HL-60/S4 treated with phorbol 12-myristate 13-acetate at 8.2 ng/mL for 4 days and 3 days (cell line): ENCODE data around the gene UBIAD1.
"Not testable (repeated sequence)": the region's sequence is repeated elsewhere in the genome, so short reads cannot be mapped to it uniquely, and the experiment has no call there.

ENCODE experiments used
- in situ Hi-C: fragments of 300-500 bp; cut with MboI; formaldehyde crosslinking; loops from 2 replicates; pipeline ENCODE4 v1.15.0; 2022; ENCODE audit warnings: low sequenced_read_pairs

Gene UBIAD1

GRCh38 chr1:11273595-11274234 is 717 bp downstream of the UBIAD1 start:
- in situ Hi-C loops, result no loop called here

DNA sequence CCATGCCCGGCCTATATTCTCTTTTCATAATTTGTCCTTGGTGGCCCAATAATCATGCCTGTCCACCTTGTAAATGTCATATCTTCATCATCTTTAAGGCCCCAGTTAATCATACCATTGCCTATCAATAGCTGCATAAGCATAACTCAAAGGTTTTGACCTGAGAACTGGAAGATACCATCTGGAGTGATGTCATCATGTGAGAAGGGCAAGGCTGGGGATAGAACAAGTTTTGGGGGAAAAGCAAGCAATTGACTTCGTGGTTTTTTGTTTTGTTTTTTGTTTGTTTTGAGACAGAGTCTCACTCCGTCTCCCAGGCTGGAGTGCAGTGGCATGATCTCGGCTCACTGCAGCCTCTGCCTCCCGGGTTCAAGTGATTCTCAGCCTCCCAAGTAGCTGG is 6.2 kb downstream of the UBIAD1 start:
- in situ Hi-C loops, result no loop called here

- in situ Hi-C loops, result no loop called here
Observed at GRCh38 chr1:11279630-11280029, 6.6 kb downstream of the UBIAD1 start.

- in situ Hi-C loops, result no loop called here
Observed at GRCh38 chr1:11280719-11281376, 7.8 kb downstream of the UBIAD1 start.

DNA sequence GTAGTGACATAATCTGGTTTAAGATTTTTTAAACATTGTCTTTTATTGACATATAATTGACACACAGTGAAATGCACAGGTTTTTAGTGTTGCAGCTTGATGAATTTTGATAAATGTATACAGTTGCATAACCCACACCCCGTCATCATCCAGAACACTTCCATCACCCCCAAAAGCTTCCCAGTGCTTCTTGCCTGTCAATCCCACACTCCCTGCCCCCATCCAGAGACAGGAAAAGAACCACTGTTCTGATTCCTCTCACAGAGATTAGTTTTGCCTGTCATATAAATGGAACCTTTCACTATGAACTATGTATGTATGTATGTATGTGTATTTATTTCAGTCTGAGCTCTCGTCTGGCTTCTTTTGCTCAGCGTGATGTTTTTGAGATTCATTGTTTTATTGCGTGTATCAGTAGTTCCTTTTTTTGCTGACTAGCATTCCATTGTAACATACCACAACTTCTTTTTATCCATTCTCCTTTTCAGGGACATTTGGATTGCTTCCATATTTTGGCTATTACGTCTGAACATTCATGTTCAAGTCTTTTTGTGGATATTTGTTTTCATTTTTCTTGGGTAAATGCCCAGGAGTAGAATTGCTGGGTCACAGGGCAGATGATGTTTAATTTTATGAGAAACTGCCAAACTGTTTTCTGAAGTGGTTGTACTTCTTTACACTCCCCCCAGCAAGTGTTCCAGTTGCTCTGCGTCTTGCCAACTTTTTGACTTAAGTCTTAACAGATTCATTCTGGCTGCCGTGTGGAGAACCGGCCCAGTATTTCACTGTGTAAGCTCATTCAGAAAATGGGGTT is 8.7 kb downstream of the UBIAD1 start:
- in situ Hi-C loops, result no loop called here

DNA sequence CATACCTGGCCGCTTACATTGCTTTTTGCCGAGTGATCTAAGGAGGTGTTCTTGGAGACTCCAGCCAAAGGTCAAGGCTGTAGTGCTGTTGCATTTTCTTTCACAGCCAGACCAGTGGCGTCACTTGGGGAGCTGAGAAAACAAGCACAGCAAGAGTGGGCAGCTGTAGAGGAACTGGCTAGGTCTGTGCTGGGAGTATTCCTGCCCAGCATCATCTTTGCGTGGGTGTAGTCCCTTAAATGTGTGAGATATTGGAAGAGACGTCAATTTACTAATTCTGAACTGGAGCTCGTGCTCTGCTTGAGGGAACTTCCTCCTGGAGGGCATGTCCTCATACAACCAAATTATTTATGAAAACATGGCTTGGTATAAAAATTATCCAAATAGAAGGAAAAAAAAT is 10.2 kb downstream of the UBIAD1 start:
- in situ Hi-C loops, result no loop called here

DNA sequence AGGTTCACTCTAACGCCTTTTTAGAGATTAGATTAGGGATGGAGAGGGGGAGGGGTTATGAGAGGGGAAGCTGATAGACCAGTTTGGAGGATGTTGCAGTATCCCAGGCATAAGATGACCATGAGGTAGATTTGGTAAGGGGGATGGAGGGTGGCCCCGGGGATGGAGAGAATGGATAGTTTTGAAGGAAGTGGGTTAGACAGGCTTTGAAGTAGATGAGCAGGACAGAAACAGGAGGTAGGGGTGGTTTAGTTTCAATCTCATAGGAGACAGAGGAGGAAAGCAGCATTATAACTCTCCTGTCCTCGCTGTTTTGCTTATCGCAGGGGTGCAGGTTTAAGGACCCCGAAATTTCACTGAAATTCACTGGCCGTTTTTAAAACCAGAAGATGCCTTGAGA is 11.8 kb downstream of the UBIAD1 start:
- in situ Hi-C loops, result no loop called here

GRCh38 chr1:11285883-11286734 is 13.1 kb downstream of the UBIAD1 start:
- in situ Hi-C loops, result no loop called here

DNA sequence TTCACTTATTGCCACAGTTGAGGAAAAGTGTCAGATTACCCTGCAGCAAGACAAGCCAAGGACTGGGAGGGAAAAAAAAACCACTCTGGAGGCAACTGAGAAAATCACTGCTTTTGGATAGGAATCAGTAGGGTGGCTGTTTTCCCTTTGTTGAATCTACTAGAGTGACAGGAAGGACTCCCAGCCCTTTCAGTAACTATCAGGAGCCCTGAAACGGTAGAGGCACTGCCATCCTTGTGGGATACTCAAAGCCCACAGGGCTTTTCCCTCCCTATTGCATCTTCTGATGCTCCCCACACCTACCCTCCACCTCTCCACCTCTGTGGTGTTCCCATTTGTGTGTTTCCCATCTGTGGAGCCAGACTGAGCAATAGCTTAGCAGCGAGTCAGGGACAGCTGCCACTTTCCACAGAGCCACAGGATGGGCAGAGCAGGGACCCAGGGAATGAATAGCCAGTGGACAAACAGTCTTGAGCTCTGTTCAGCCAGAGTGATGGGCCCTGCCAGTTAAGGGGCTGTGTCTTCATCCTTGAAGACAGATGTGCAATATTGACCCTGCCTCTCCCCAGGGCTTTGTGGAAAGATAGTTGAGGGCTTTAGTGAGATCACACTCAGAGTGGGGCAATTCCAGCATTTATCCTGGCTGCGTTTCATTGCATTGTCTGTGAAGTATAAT is 13.9 kb downstream of the UBIAD1 start:
- in situ Hi-C loops, result no loop called here

- in situ Hi-C loops, result no loop called here
Observed at GRCh38 chr1:11289064-11289463, 16.1 kb downstream of the UBIAD1 start.

GRCh38 chr1:11291049-11291448 is 18.1 kb downstream of the UBIAD1 start:
- in situ Hi-C loops, result no loop called here

- in situ Hi-C loops, result no loop called here
Observed at GRCh38 chr1:11293856-11294255, 20.9 kb downstream of the UBIAD1 start.

DNA sequence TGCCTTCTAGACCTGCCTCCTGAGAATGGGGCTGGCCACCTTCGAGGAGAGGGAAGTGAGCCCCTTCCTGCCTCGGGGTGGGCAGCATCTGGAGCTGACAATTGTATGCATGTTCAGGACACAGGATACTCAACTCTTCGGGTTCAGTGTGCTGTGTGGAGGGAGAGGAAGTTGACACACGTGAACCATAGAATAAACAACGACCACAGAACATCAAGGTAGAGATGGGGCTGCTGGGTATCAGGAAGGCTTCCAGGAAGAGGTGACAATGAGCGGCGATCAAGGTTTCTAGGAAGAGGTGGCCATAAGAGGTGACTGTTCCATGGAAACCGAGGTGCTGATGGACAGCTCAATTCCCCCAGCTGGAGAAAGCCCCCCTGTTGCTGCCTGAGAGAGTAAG is 22.0 kb downstream of the UBIAD1 start:
- in situ Hi-C loops, result no loop called here

DNA sequence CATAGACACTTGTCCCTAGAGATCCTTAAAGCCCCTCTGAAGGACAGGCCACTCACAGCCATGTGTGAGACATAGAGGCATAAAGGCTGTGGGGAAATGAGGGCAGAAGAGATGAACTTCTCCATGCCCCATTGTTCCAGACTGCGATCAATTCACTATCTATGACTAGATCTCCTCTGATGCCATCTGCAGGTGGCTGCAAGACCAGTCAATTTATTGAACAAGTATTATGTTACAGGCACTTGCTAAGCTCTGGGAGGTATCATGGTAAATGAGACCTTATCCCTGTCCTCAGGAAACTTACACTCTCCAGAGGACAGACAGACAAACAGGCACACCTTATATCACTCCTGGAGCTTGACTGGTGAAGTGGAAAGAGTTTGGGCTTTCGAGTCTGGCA is 22.9 kb downstream of the UBIAD1 start:
- in situ Hi-C loops, result no loop called here

DNA sequence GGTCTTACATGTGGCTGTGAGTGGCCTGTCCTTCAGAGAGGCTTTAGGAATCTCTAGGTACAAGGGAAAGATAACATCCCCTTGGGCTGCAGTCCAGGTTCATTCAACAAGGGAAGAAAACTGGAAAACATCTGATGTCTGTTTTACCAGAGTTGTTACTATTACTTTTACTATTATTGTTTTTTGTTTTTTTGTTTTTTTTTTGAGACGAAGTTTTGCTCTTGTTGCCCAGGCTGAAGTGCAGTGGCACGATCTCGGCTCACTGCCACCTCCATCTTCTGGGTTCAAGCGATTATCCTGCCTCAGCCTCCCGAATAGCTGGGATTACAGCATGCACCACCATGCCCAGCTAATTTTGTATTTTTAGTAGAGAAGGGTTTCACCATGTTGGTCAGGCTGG is 24.8 kb downstream of the UBIAD1 start:
- in situ Hi-C loops, result not testable (repeated sequence)

DNA sequence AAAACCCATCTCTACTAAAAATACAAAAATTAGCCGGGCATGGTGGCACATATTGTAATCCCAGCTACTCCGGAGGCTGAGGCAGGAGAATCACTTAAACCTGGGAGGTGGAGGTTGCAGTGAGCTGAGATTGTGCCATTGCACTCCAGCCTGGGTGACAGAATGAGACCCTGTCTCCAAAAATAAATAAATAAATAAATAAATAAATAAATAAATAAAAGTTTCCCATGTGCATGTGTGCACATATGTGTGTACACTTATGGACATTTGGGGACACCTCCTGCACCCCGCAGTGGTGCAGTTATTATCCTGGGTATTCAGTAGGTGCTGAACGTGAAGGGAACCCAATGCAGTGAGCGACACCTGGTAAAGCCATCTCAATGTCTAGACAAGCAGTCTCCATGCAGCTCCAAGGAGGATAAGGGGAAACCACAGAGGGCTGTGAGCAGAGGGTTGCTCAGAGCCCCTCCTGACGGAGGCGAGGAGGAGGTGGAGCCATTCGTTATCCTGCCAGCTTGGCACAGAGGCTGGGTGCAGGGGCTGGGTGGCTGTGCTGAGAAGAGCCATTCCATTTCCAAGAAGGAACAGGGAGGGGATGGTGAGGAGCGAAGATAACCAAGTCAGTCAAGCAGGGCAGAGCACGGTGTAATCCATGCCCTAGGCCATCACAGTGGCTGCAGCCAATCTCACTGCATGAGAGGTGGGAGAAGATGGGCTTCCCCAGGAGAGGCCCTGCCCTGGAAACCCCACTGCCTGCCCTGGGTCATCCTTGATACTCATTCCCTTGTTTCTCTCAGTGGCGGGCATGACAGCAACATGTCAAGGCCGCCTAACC is 25.6 kb downstream of the UBIAD1 start:
- in situ Hi-C loops, result no loop called here

DNA sequence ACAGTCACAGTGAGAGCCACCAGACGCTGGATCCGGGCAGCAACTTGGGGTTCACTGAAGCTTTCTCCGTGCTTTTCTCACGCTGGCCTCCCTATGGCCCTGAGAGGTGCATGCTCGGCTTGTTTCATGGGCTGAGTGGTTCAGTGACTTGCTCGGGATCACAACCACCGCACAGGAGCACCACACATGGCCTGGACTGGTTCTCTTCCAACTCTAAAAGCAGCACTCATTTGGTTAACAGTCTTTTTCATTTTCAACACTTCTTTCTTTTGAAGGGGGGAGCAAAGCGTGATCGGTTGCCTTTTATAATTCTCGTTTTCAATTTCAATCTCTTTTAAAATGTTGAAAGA is 26.2 kb downstream of the UBIAD1 start:
- in situ Hi-C loops, result no loop called here

DNA sequence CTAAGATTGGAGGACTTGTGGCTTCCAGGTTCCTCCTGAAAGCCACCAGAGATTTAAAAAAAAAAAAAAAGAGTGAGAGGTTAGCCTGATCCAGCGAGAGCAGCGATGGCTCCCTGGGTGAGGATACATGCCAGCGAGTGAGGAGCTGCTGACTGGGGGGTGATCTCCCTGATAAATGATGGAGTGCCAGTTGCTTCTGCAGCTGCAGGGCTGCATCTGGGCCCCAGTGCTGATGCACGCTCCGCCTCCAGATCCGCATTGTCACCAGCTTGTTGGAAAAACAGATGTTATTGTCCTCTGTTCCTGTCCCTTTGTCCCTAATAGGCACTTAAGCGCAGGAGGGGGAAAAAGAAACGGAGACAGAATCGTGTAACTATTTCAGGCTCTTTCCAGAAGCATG is 28.6 kb downstream of the UBIAD1 start:
- in situ Hi-C loops, result no loop called here

DNA sequence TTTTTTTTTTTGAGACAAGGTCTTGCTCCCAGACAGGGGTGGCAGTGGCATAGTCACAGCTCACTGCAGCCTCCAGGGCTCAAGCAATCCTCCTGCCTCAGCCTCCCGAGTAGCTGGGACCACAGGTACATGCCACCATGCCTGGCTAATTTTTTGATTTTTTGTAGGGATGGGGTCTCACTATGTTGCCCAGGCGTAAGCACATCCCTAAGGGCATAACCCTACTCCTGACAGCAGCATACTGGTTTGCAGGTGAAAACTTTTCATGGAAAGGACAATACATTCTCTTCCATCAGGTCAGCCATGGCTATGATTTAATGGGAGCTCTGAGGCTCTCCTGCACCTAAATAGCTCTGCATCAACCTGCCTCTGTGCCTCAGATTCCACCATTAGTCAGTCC is 29.4 kb downstream of the UBIAD1 start:
- in situ Hi-C loops, result no loop called here

DNA sequence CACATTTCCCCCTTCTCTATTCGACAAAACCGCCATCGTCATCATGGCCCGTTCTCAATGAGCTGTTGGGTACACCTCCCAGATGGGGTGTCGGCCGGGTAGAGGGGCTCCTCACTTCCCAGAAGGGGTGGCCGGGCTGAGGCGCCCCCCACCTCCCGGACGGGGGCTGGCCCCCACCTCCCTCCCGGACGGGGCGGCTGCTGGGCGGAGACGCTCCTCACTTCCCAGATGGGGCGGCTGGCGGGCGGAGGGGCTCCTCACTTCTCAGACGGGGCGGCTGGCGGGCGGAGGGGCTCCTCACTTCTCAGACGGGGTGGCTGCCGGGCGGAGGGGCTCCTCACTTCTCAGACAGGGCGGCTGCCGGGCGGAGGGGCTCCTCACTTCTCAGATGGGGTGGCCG is 32.5 kb downstream of the UBIAD1 start:
- in situ Hi-C loops, result not testable (repeated sequence)
